Endodermal cell (in vitro differentiated cells): Measurements from ENCODE around the gene C4A. TPM values are rescaled to one million over a fixed set of nuclear protein-coding genes. Genes with fewer than 3 reads are reported as not detected.
A peak's percentile ranks its signal among the peaks of the same experiment; 100 is the strongest.

Experiments
- DNase-seq: peaks from one replicate; pipeline ENCODE4 v3.0.0-alpha.2; 2017
- H3K27ac ChIP-seq: 2 replicates; pipeline ENCODE4 v1.5.1; 2013; ENCODE audit warnings: mild to moderate bottlenecking, low read depth, low read length, moderate library complexity
- H3K27me3 ChIP-seq: 2 replicates; pipeline ENCODE4 v1.6.1; 2013; ENCODE audit warnings: mild to moderate bottlenecking, low read length, moderate library complexity; ENCODE audit not compliant: insufficient read depth, control insufficient read depth, poor library complexity, severe bottlenecking
- H3K36me3 ChIP-seq: 2 replicates; pipeline ENCODE4 v1.7.0; 2013; ENCODE audit warnings: mild to moderate bottlenecking, low read length, moderate library complexity; ENCODE audit not compliant: control insufficient read depth, insufficient read depth
- H3K4me1 ChIP-seq: one replicate; pipeline ENCODE4 v1.7.0; 2013; ENCODE audit warnings: low read length; ENCODE audit not compliant: control insufficient read depth, insufficient read depth
- H3K4me3 ChIP-seq: 2 replicates; pipeline ENCODE4 v1.5.1; 2013; ENCODE audit warnings: mild to moderate bottlenecking, low read length, moderate library complexity
- H3K9ac ChIP-seq: 2 replicates; pipeline ENCODE4 v1.6.1; 2013; ENCODE audit warnings: mild to moderate bottlenecking, low read length, moderate library complexity; ENCODE audit not compliant: poor library complexity, severe bottlenecking; ENCODE audit errors: extremely low read depth
- H3K9me3 ChIP-seq: 2 replicates; pipeline ENCODE4 v1.6.1; 2013; ENCODE audit warnings: mild to moderate bottlenecking, low read length, moderate library complexity; ENCODE audit not compliant: control insufficient read depth
- H3K27ac Mint-ChIP-seq: 2 replicates; pipeline ENCODE4 v1.8.0; 2020; ENCODE audit warnings: mixed read lengths
- H3K27me3 Mint-ChIP-seq: 2 replicates; pipeline ENCODE4 v1.8.0; 2021; ENCODE audit warnings: mild to moderate bottlenecking, mixed read lengths; ENCODE audit not compliant: insufficient read depth
- H3K36me3 Mint-ChIP-seq: 2 replicates; pipeline ENCODE4 v1.8.0; 2020; ENCODE audit warnings: low read depth, mixed read lengths
- H3K4me1 Mint-ChIP-seq: 2 replicates; pipeline ENCODE4 v1.8.0; 2020; ENCODE audit warnings: mixed read lengths
- H3K4me3 Mint-ChIP-seq: 2 replicates; pipeline ENCODE4 v1.8.0; 2020; ENCODE audit warnings: mild to moderate bottlenecking, moderate library complexity, mixed read lengths
- H3K9me3 Mint-ChIP-seq: 2 replicates; pipeline ENCODE4 v1.8.0; 2020; ENCODE audit warnings: mild to moderate bottlenecking, mixed read lengths
- CTCF ChIP-seq: fragments of 200-600 bp; sonication (generic); conservative IDR thresholded peaks from 2 replicates; pipeline ENCODE4 v1.5.0; 2021; ENCODE audit warnings: antibody characterized with exemption, mild to moderate bottlenecking
- WGBS, 2 experiments: methylation state at CpG; one replicate each; pipeline versions ENCODE4 v1.1.5 to v1.1.7; 2013; ENCODE audit warnings: missing lambda C conversion rate in 2 of 2, mixed read lengths in 1 of 2; ENCODE audit not compliant: insufficient coverage in 1 of 2, insufficient read length in 1 of 2; 5-methylcytosine and 5-hydroxymethylcytosine counted together
- total RNA-seq, 2 donors: library from RNA; stranded (reverse); fragmentation: NEBNext Ultra II Directional in 1 of 2; extraction: Animal tissue kit (Norgen Biotek cat#: 25700) in 1 of 2; gene quantifications; 2 replicates in 1 of 2; 3 replicates in 1 of 2; pipeline ENCODE4 v1.2.1, GENCODE V29; 2021

C4A gene
- total RNA-seq, 2 donors from 2014 or later, result 4.5 to 6.2 TPM

DNA sequence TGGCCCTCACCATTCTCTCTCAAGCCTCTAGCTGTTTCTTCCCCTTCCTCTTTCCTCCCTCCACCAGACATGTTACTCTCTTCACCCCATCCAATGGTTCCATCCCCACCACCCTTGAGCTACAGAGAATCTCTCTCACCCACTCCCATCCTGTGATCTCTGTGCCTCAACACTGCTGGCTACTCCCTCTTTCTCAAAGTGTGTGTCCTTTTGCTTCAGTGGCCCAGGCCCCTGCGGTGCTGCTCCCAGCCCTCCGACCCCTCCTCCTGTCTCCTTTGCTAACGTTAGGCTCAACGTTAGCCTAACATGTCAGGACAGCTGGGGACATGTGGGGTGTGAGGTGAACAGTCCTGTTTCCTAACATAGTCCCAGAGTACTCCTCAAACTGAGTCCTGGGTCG is 29.0 kb upstream of the C4A start:
- H3K27ac ChIP-seq, result no peak overlapping the region
- peaks cover 67% of the 10 kb centered on the region for H3K36me3 ChIP-seq
- no peak overlapping the region for H3K9ac ChIP-seq
- DNase-seq, result no peak
- H3K4me1 ChIP-seq, result no peaks in the 10 kb centered on the region
- H3K9me3 Mint-ChIP-seq, result no peaks in the 10 kb centered on the region
- H3K9me3 ChIP-seq, result no peaks in the 10 kb centered on the region
- TF ChIP-seq CTCF, result no peak
- H3K4me3 ChIP-seq, result no peak overlapping the region
- H3K4me1 Mint-ChIP-seq, result no peaks in the 10 kb centered on the region
- WGBS, 2 experiments, result 88 to 100% methylated on average over 2 to 5 of the region's 5 CpGs
- H3K36me3 Mint-ChIP-seq, result peaks cover 51% of the 10 kb centered on the region
- no peak overlapping the region for H3K4me3 Mint-ChIP-seq
- no peak overlapping the region for H3K27ac Mint-ChIP-seq
- H3K27me3 ChIP-seq, result peaks cover 4% of the 10 kb centered on the region
- H3K27me3 Mint-ChIP-seq, result peaks cover 10% of the 10 kb centered on the region

GRCh38 chr6:31954511-31954910 is 27.3 kb upstream of the C4A start:
- H3K36me3 Mint-ChIP-seq, result peaks cover 51% of the 10 kb centered on the region
- Histone ChIP-seq H3K9me3 (no peaks in the 10 kb centered on the region), H3K27me3 (no peaks in the 10 kb centered on the region), H3K4me3 (no peak overlapping the region), H3K9ac (no peak overlapping the region), H3K4me1 (peaks cover 1% of the 10 kb centered on the region), H3K27ac (no peak overlapping the region), H3K36me3 (peaks cover 67% of the 10 kb centered on the region)
- H3K27me3 Mint-ChIP-seq, result no peaks in the 10 kb centered on the region
- DNase-seq, result no peak
- WGBS, 2 experiments, result 93 to 97% methylated on average over 25 to 28 of the region's 28 CpGs
- H3K27ac Mint-ChIP-seq, result no peak overlapping the region
- no peak overlapping the region for H3K4me3 Mint-ChIP-seq
- H3K4me1 Mint-ChIP-seq, result peaks cover under 1% of the 10 kb centered on the region
- TF ChIP-seq CTCF, result no peak
- H3K9me3 Mint-ChIP-seq, result no peaks in the 10 kb centered on the region

GRCh38 chr6:31956796-31957195 is 25.1 kb upstream of the C4A start:
- 80 to 93% methylated on average over 1 to 3 of the region's 3 CpGs for WGBS, 2 experiments
- no peak for DNase-seq
- Histone ChIP-seq H3K9ac (no peak overlapping the region), H3K27ac (no peak overlapping the region), H3K4me3 (no peak overlapping the region), H3K9me3 (no peaks in the 10 kb centered on the region), H3K4me1 (peaks cover 6% of the 10 kb centered on the region), H3K36me3 (peaks cover 69% of the 10 kb centered on the region), H3K27me3 (no peaks in the 10 kb centered on the region)
- H3K36me3 Mint-ChIP-seq, result peaks cover 58% of the 10 kb centered on the region
- H3K4me3 Mint-ChIP-seq, result peak overlapping the region; percentile 92
- TF ChIP-seq CTCF, result no peak
- H3K9me3 Mint-ChIP-seq, result no peaks in the 10 kb centered on the region
- H3K27me3 Mint-ChIP-seq, result no peaks in the 10 kb centered on the region
- H3K27ac Mint-ChIP-seq, result no peak overlapping the region
- H3K4me1 Mint-ChIP-seq, result peaks cover 5% of the 10 kb centered on the region
